Adrenal gland (tissue), 5 donors: Measurements from ENCODE around the gene SLC35A2.

ENCODE experiments used
- POLR2A ChIP-seq, 2 donors: fragments of 450-650 bp; IDR thresholded peaks; one replicate each; pipeline ENCODE4 v1.6.1; 2017; ENCODE audit warnings: antibody characterized with exemption in 2 of 2, mild to moderate bottlenecking in 2 of 2, moderate library complexity in 1 of 2
- TF ChIP-seq, protein P1 (sequence below), 6 experiments: fragments of 450-650 bp in 4 of 6; fragments of 200-600 bp in 2 of 6; sonication (generic) in 1 of 6; IDR thresholded peaks; 1 replicate in 5 of 6; 2 replicates in 1 of 6; pipeline versions ENCODE4 v1.5.1 to v1.8.0; 2016 to 2021; ENCODE audit warnings: antibody characterized with exemption in 6 of 6, mild to moderate bottlenecking in 2 of 6, moderate library complexity in 1 of 6
- donor health status: DM: no; HTN: no; CAD: no.

- TF ChIP-seq, protein P1, sequence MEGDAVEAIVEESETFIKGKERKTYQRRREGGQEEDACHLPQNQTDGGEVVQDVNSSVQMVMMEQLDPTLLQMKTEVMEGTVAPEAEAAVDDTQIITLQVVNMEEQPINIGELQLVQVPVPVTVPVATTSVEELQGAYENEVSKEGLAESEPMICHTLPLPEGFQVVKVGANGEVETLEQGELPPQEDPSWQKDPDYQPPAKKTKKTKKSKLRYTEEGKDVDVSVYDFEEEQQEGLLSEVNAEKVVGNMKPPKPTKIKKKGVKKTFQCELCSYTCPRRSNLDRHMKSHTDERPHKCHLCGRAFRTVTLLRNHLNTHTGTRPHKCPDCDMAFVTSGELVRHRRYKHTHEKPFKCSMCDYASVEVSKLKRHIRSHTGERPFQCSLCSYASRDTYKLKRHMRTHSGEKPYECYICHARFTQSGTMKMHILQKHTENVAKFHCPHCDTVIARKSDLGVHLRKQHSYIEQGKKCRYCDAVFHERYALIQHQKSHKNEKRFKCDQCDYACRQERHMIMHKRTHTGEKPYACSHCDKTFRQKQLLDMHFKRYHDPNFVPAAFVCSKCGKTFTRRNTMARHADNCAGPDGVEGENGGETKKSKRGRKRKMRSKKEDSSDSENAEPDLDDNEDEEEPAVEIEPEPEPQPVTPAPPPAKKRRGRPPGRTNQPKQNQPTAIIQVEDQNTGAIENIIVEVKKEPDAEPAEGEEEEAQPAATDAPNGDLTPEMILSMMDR (IDR thresholded peaks at IDR 0.05), result no peak
- no peak for TF ChIP-seq POLR2A (IDR thresholded peaks at IDR 0.05)
Observed at GRCh38 chrX:48899078-48899410, 12.4 kb downstream of the SLC35A2 start.
